BJ (cell line): ENCODE results near the gene CCDC6. TPM values are rescaled to one million over a fixed set of nuclear protein-coding genes. Genes with fewer than 3 reads are reported as not detected.

Experiments used
- CTCF ChIA-PET: fragments of 350-600 bp; formaldehyde crosslinking; extraction: SDS; loops from one replicate; lab custom pipeline; 2021; ENCODE audit warnings: antibody characterized with exemption, inconsistent platforms; lab: Yijun Ruan, JAX
- POLR2A ChIA-PET: fragments of 300-600 bp; sonication (Branson Sonifier 250); formaldehyde crosslinking; extraction: SDS; loops from one replicate; lab custom pipeline; 2021; ENCODE audit warnings: antibody characterized with exemption; lab: Charles Lee
- DNase-seq: peaks from one replicate; pipeline ENCODE4 v3.0.0-alpha.2; 2011; ENCODE audit warnings: low read depth
- H3K27me3 ChIP-seq: 2 replicates; pipeline ENCODE4 v1.6.0; 2011; ENCODE audit warnings: low read length; ENCODE audit not compliant: control insufficient read depth, insufficient read depth
- H3K36me3 ChIP-seq: 2 replicates; pipeline ENCODE4 v1.5.1; 2011; ENCODE audit warnings: low read length; ENCODE audit not compliant: control insufficient read depth, insufficient read depth
- H3K4me3 ChIP-seq: 2 replicates; pipeline ENCODE4 v1.5.1; 2011; ENCODE audit warnings: low read depth, mild to moderate bottlenecking, control low read depth, low read length
- CTCF ChIP-seq: IDR thresholded peaks from 2 replicates; pipeline ENCODE4 v1.5.1; 2011; ENCODE audit warnings: low read depth, mild to moderate bottlenecking, control low read depth, inconsistent platforms, low read length, moderate library complexity; ENCODE audit not compliant: insufficient read depth
- polyA plus RNA-seq: library from polyadenylated mRNA; depleted of rRNA; stranded (reverse); fragments of >200 nt; gene quantifications from 2 replicates; pipeline ENCODE4 v1.2.3, GENCODE V29; 2011

CCDC6 gene
- polyA plus RNA-seq, 1 experiment, result 17.2 TPM

GRCh38 chr10:59901470-59901869 lies 4.9 kb downstream of the CCDC6 start:
- no peak for DNase-seq
- Histone ChIP-seq H3K4me3 (no peak overlapping the region), H3K27me3 (no peaks in the 10 kb centered on the region), H3K36me3 (no peaks in the 10 kb centered on the region)
- POLR2A ChIA-PET, result no interaction called here
- no peak for TF ChIP-seq CTCF
- CTCF ChIA-PET, result interaction anchor here (1.8 kb wide), 1 partner anchor 13 kb away, joined by 5 read pairs; no protein-coding TSS in a partner anchor

- Histone ChIP-seq H3K27me3 (no peaks in the 10 kb centered on the region), H3K4me3 (no peak overlapping the region), H3K36me3 (no peaks in the 10 kb centered on the region)
- no peak for DNase-seq
- POLR2A ChIA-PET, result no interaction called here
- no peak for TF ChIP-seq CTCF
- CTCF ChIA-PET, result no interaction called here
Observed at GRCh38 chr10:59900048-59900727, 6.2 kb downstream of the CCDC6 start.

GRCh38 chr10:59898125-59898835 lies 8.1 kb downstream of the CCDC6 start:
- TF ChIP-seq CTCF, result no peak
- H3K36me3 ChIP-seq, result no peaks in the 10 kb centered on the region
- ChIA-PET POLR2A (no interaction called here), CTCF (interaction anchor here (0.9 to 2.1 kb wide), 2 partner anchors 8 to 67 kb away, joined by 4 to 5 read pairs; partner anchors contain the start of gene CCDC6)
- DNase-seq, result no peak
- no peak overlapping the region for H3K4me3 ChIP-seq
- no peaks in the 10 kb centered on the region for H3K27me3 ChIP-seq

- no peaks in the 10 kb centered on the region for H3K27me3 ChIP-seq
- H3K36me3 ChIP-seq, result no peaks in the 10 kb centered on the region
- ChIA-PET POLR2A (no interaction called here), CTCF (interaction anchor here (1.1 kb wide), 1 partner anchor 10 kb away, joined by 4 read pairs; the partner anchor contains the start of gene CCDC6)
- no peak overlapping the region for H3K4me3 ChIP-seq
- TF ChIP-seq CTCF, result no peak
- no peak for DNase-seq
Observed at GRCh38 chr10:59896191-59896590, 10.2 kb downstream of the CCDC6 start.

- Histone ChIP-seq H3K4me3 (no peak overlapping the region), H3K36me3 (no peaks in the 10 kb centered on the region), H3K27me3 (no peaks in the 10 kb centered on the region)
- DNase-seq, result no peak
- no peak for TF ChIP-seq CTCF
- ChIA-PET POLR2A (no interaction called here), CTCF (interaction anchor here (1.1 kb wide), 1 partner anchor 10 kb away, joined by 4 read pairs; the partner anchor contains the start of gene CCDC6)
Observed at GRCh38 chr10:59895629-59896116, 10.7 kb downstream of the CCDC6 start.
